Caco-2 (cell line): Measurements from ENCODE around the gene NCK1. TPM values are rescaled to one million over a fixed set of nuclear protein-coding genes. Genes with fewer than 3 reads are reported as not detected.

Experiments
- BruUV-seq: library from RNA; stranded (reverse); fragments of 400-500 nt; replicated peaks from 2 replicates; lab custom pipeline; 2021; lab: Mats Ljungman, UMichigan
- CTCF ChIA-PET: fragments of 300-600 bp; sonication (Branson Sonifier 250); formaldehyde crosslinking; loops from one replicate; lab custom pipeline; 2022; ENCODE audit warnings: antibody characterized with exemption; lab: Charles Lee
- POLR2A ChIA-PET: fragments of 300-600 bp; sonication (Branson Sonifier 250); formaldehyde crosslinking; loops from one replicate; lab custom pipeline; 2022; ENCODE audit warnings: antibody characterized with exemption; lab: Charles Lee
- DNase-seq, 2 experiments: peaks; one replicate each; pipeline versions ENCODE4 v3.0.0 to v3.0.0-alpha.2; 2020 to 2022
- H3K27me3 ChIP-seq: replicated peaks from 2 replicates; pipeline ENCODE4 v1.6.0; 2011; ENCODE audit warnings: low read length; ENCODE audit not compliant: control insufficient read depth, insufficient read depth
- H3K36me3 ChIP-seq: 2 replicates; pipeline ENCODE4 v1.5.1; 2011; ENCODE audit warnings: low read length; ENCODE audit not compliant: control insufficient read depth, insufficient read depth
- H3K4me1 ChIP-seq: fragments of 250-450 bp; sonication (Bioruptor Pico); 2 replicates; pipeline ENCODE4 v1.5.1; 2020; ENCODE audit warnings: mild to moderate bottlenecking
- H3K4me3 ChIP-seq: 2 replicates; pipeline ENCODE4 v1.5.1; 2011; ENCODE audit warnings: low read depth, mild to moderate bottlenecking, control low read depth, low read length
- H3K9me3 ChIP-seq: fragments of 250-450 bp; sonication (Bioruptor Pico); 2 replicates; pipeline ENCODE4 v1.5.1; 2020; ENCODE audit warnings: mild to moderate bottlenecking, moderate library complexity
- H3K27ac Mint-ChIP-seq: one replicate; pipeline ENCODE4 v1.8.0; 2022; ENCODE audit warnings: mixed read lengths; ENCODE audit not compliant: unreplicated experiment
- H3K27me3 Mint-ChIP-seq: one replicate; pipeline ENCODE4 v1.8.0; 2022; ENCODE audit warnings: mixed read lengths; ENCODE audit not compliant: insufficient read depth, unreplicated experiment
- H3K36me3 Mint-ChIP-seq: one replicate; pipeline ENCODE4 v1.8.0; 2022; ENCODE audit warnings: mild to moderate bottlenecking, mixed read lengths; ENCODE audit not compliant: insufficient read depth, unreplicated experiment
- H3K4me1 Mint-ChIP-seq: one replicate; pipeline ENCODE4 v1.8.0; 2022; ENCODE audit warnings: low read depth, mixed read lengths; ENCODE audit not compliant: unreplicated experiment
- H3K4me3 Mint-ChIP-seq: one replicate; pipeline ENCODE4 v1.8.0; 2022; ENCODE audit warnings: mild to moderate bottlenecking, moderate library complexity, mixed read lengths; ENCODE audit not compliant: unreplicated experiment
- H3K9me3 Mint-ChIP-seq: one replicate; pipeline ENCODE4 v1.8.0; 2022; ENCODE audit warnings: mixed read lengths; ENCODE audit not compliant: unreplicated experiment
- intact Hi-C: fragments of 100-400 bp; cut with micrococcal nuclease; formaldehyde crosslinking; loops from one replicate; pipeline ENCODE4 v1.10.0; 2022; ENCODE audit not compliant: unreplicated experiment
- total RNA-seq: library from RNA; stranded (reverse); gene quantifications from 2 replicates; pipeline ENCODE4 v1.2.3, GENCODE V29; 2022
- TF ChIP-seq, protein P1 (sequence below), 2 experiments: fragments of 200-600 bp in 1 of 2; IDR thresholded peaks; 1 replicate in 1 of 2; 2 replicates in 1 of 2; pipeline versions ENCODE4 v1.5.1 to v1.8.0; 2011 to 2022; ENCODE audit warnings: antibody characterized with exemption in 1 of 2, control low read depth in 1 of 2, inconsistent platforms in 1 of 2, low read depth in 1 of 2, low read length in 1 of 2, mild to moderate bottlenecking in 1 of 2, moderate library complexity in 1 of 2; ENCODE audit not compliant: insufficient read depth in 1 of 2, severe bottlenecking in 1 of 2, unreplicated experiment in 1 of 2

Gene NCK1
- total RNA-seq, 1 experiment from 2014 or later: 37.3 TPM

DNA sequence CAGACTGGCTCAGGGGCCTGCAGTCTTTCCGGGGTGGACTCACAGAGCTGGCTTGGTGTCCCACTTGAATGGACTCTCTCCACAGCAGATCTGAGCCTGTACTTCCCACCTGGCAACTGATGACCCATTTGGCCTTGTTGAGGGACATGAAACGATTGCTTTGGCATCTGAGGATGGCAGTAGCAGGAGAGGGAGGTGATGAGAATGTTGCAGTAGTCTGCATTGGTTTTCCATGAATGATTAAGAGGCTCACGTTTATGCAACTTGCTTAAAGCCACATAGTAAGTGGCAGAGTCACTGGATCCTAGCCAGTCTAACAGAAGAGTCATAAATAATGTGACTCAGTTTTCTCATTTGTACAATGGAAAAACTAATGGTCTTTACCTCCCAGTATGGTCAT lies 117.7 kb downstream of the NCK1 start:
- Histone ChIP-seq H3K4me3 (no peak overlapping the region), H3K4me1 (peaks cover 3% of the 10 kb centered on the region), H3K9me3 (peaks cover 4% of the 10 kb centered on the region; the same call in 1 of the 2 replicates), H3K36me3 (no peaks in the 10 kb centered on the region), H3K27me3 (no peaks in the 10 kb centered on the region)
- Mint-ChIP-seq H3K27ac (no peak overlapping the region), H3K4me3 (no peak overlapping the region), H3K27me3 (no peaks in the 10 kb centered on the region), H3K9me3 (peaks cover 1% of the 10 kb centered on the region), H3K4me1 (peaks cover 9% of the 10 kb centered on the region), H3K36me3 (peaks cover 14% of the 10 kb centered on the region)
- CTCF ChIA-PET: no interaction called here
- no peak for DNase-seq
- TF ChIP-seq, protein P1, sequence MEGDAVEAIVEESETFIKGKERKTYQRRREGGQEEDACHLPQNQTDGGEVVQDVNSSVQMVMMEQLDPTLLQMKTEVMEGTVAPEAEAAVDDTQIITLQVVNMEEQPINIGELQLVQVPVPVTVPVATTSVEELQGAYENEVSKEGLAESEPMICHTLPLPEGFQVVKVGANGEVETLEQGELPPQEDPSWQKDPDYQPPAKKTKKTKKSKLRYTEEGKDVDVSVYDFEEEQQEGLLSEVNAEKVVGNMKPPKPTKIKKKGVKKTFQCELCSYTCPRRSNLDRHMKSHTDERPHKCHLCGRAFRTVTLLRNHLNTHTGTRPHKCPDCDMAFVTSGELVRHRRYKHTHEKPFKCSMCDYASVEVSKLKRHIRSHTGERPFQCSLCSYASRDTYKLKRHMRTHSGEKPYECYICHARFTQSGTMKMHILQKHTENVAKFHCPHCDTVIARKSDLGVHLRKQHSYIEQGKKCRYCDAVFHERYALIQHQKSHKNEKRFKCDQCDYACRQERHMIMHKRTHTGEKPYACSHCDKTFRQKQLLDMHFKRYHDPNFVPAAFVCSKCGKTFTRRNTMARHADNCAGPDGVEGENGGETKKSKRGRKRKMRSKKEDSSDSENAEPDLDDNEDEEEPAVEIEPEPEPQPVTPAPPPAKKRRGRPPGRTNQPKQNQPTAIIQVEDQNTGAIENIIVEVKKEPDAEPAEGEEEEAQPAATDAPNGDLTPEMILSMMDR (IDR thresholded peaks at IDR 0.05; ENCODE audit: insufficient read depth in 1 of 2, low read depth in 1 of 2, low read length in 1 of 2, severe bottlenecking in 1 of 2, unreplicated experiment in 1 of 2): no peak
- POLR2A ChIA-PET: no interaction called here
- no TSS peak for BruUV-seq
- intact Hi-C loops: no loop called here

DNA sequence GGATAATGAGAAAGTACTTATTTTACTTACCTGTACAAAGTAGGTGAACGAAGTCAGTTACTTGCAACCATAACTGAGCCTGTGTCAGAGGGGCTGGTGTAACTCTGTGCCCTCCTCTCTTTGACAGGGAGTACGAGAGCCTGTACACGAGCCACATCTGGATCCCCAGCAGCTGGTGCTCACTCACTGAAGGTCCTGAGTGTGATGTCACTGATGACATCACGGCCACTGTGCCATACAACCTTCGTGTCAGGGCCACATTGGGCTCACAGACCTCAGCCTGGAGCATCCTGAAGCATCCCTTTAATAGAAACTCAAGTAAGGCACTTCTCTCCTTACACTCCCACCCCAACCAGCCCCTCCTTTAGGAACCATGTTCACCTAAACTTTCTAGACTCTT lies 120.0 kb downstream of the NCK1 start:
- TF ChIP-seq, protein P1 (IDR thresholded peaks at IDR 0.05; ENCODE audit: insufficient read depth in 1 of 2, low read depth in 1 of 2, low read length in 1 of 2, severe bottlenecking in 1 of 2, unreplicated experiment in 1 of 2): no peak
- H3K27me3 ChIP-seq: no peaks in the 10 kb centered on the region
- no peak for DNase-seq
- POLR2A ChIA-PET: no interaction called here
- BruUV-seq: no TSS peak
- H3K36me3 Mint-ChIP-seq: peaks cover 30% of the 10 kb centered on the region
- no peak overlapping the region for H3K4me3 ChIP-seq
- H3K27me3 Mint-ChIP-seq: no peaks in the 10 kb centered on the region
- H3K4me1 Mint-ChIP-seq: peaks cover 14% of the 10 kb centered on the region
- H3K27ac Mint-ChIP-seq: no peak overlapping the region
- intact Hi-C loops: no loop called here
- CTCF ChIA-PET: no interaction called here
- no peaks in the 10 kb centered on the region for H3K9me3 ChIP-seq
- H3K9me3 Mint-ChIP-seq: no peaks in the 10 kb centered on the region
- no peak overlapping the region for H3K4me3 Mint-ChIP-seq
- H3K4me1 ChIP-seq: peaks cover 14% of the 10 kb centered on the region
- no peaks in the 10 kb centered on the region for H3K36me3 ChIP-seq

DNA sequence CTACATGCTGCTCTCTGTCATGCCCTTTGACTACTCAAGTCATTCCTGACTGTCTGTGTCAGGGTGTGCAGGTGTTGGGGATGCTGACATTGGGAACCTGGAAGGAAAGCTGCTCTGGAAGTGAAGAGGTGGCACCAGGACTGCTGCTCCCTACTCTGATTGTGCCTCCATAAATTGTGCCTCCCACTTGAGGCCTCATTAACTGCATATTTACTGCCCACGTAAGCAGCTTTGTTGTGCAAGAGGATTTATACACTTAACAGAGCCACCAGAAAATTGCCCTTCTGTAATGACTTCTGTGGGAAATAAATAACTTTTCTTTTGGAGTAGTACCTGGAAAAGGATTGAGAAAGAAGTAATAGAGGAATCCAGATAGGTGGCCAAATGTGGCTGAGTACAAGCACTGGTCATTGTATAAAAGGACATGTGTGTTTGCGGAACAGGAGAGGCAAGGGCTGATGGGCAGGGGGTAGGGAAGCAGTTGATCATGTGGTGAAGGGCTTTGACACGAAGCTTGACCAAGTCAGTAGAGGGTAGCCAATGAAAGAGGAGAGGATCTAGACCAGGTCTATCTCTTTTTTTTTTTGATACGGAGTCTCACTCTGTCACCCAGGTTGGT lies 120.6 kb downstream of the NCK1 start:
- H3K4me3 Mint-ChIP-seq: no peak overlapping the region
- TF ChIP-seq, protein P1 (IDR thresholded peaks at IDR 0.05; ENCODE audit: insufficient read depth in 1 of 2, low read depth in 1 of 2, low read length in 1 of 2, severe bottlenecking in 1 of 2, unreplicated experiment in 1 of 2): no peak
- H3K9me3 Mint-ChIP-seq: no peaks in the 10 kb centered on the region
- H3K36me3 ChIP-seq: no peaks in the 10 kb centered on the region
- peaks cover 14% of the 10 kb centered on the region for H3K4me1 ChIP-seq
- BruUV-seq: no TSS peak
- H3K27ac Mint-ChIP-seq: no peak overlapping the region
- intact Hi-C loops: no loop called here
- no peak for DNase-seq
- CTCF ChIA-PET: no interaction called here
- H3K4me1 Mint-ChIP-seq: peaks cover 14% of the 10 kb centered on the region
- no peaks in the 10 kb centered on the region for H3K27me3 ChIP-seq
- POLR2A ChIA-PET: no interaction called here
- H3K4me3 ChIP-seq: no peak overlapping the region
- H3K9me3 ChIP-seq: no peaks in the 10 kb centered on the region
- H3K27me3 Mint-ChIP-seq: no peaks in the 10 kb centered on the region
- peaks cover 35% of the 10 kb centered on the region for H3K36me3 Mint-ChIP-seq
